Lower lobe of right lung (tissue), 2 donors: ENCODE measurements around the gene SMAD7. TPM values are rescaled to one million over a fixed set of nuclear protein-coding genes. Genes with fewer than 3 reads are reported as not detected.
A peak's percentile ranks its signal among the peaks of the same experiment; 100 is the strongest.

Experiments
- ATAC-seq, 2 donors: fragments of 200-7000 bp; cut with Tn5 transposase; one replicate each; pipeline ENCODE4 v1.9.1; 2020 to 2022; ENCODE audit warnings: mild to moderate bottlenecking in 2 of 2, moderate library complexity in 2 of 2
- DNase-seq: peaks from one replicate; pipeline ENCODE4 v3.0.0-alpha.2; 2020
- H3K27ac ChIP-seq: fragments of 200-600 bp; one replicate; pipeline ENCODE4 v1.8.0; 2022
- H3K27me3 ChIP-seq: fragments of 200-600 bp; one replicate; pipeline ENCODE4 v1.8.0; 2022; ENCODE audit warnings: low read depth
- H3K36me3 ChIP-seq: fragments of 200-600 bp; one replicate; pipeline ENCODE4 v1.8.0; 2022; ENCODE audit warnings: mild to moderate bottlenecking
- H3K4me1 ChIP-seq: fragments of 200-600 bp; one replicate; pipeline ENCODE4 v1.8.0; 2022
- H3K4me3 ChIP-seq: fragments of 200-600 bp; one replicate; pipeline ENCODE4 v1.8.0; 2022; ENCODE audit warnings: mild to moderate bottlenecking
- H3K9me3 ChIP-seq: fragments of 200-600 bp; one replicate; pipeline ENCODE4 v1.8.0; 2022
- CTCF ChIP-seq: fragments of 200-600 bp; IDR thresholded peaks from one replicate; pipeline ENCODE4 v1.8.0; 2022; ENCODE audit warnings: antibody characterized with exemption, mild to moderate bottlenecking
- intact Hi-C: fragments of 100-400 bp; cut with DNase I; formaldehyde crosslinking; loops from one replicate; pipeline ENCODE4 v1.11.0; 2022
- total RNA-seq: library from RNA; stranded (reverse); fragmentation: NEBNext Ultra II Directional; extraction: Animal tissue kit (Norgen Biotek cat#: 25700); gene quantifications from one replicate; pipeline ENCODE4 v1.2.1, GENCODE V29; 2021
- donor health status: DM: no; HTN: yes; CAD: no; lungs with severe emphysema.

SMAD7 gene
- total RNA-seq, 1 donor from 2014 or later: 63.4 TPM

- TF ChIP-seq CTCF: no peak
- intact Hi-C loops: no loop called here
- Histone ChIP-seq H3K9me3 (no peaks in the 10 kb centered on the region), H3K4me3 (no peak overlapping the region), H3K27ac (no peak overlapping the region), H3K4me1 (peaks cover 23% of the 10 kb centered on the region), H3K36me3 (no peaks in the 10 kb centered on the region), H3K27me3 (no peaks in the 10 kb centered on the region)
- DNase-seq: no peak
- ATAC-seq: no peak
These were observed 45.8 kb downstream of the SMAD7 start for GRCh38 chr18:48904847-48905394.

- intact Hi-C loops: no loop called here
- no peak for TF ChIP-seq CTCF
- no peak for ATAC-seq
- no peaks in the 10 kb centered on the region for H3K36me3 ChIP-seq
- no peak overlapping the region for H3K27ac ChIP-seq
- peaks cover 23% of the 10 kb centered on the region for H3K4me1 ChIP-seq
- no peaks in the 10 kb centered on the region for H3K27me3 ChIP-seq
- no peak overlapping the region for H3K4me3 ChIP-seq
- DNase-seq: no peak
- no peaks in the 10 kb centered on the region for H3K9me3 ChIP-seq
These were observed 46.7 kb downstream of the SMAD7 start for GRCh38 chr18:48904091-48904490.

GRCh38 chr18:48902856-48903601 lies 47.7 kb downstream of the SMAD7 start:
- intact Hi-C loops: no loop called here
- ATAC-seq (peak; percentile 3 to 65), DNase-seq (no peak)
- H3K4me3 ChIP-seq: no peak overlapping the region
- H3K27ac ChIP-seq: peak overlapping the region; percentile 80
- H3K36me3 ChIP-seq: no peaks in the 10 kb centered on the region
- H3K4me1 ChIP-seq: peaks cover 30% of the 10 kb centered on the region
- no peak for TF ChIP-seq CTCF
- no peaks in the 10 kb centered on the region for H3K27me3 ChIP-seq
- H3K9me3 ChIP-seq: no peaks in the 10 kb centered on the region

DNA sequence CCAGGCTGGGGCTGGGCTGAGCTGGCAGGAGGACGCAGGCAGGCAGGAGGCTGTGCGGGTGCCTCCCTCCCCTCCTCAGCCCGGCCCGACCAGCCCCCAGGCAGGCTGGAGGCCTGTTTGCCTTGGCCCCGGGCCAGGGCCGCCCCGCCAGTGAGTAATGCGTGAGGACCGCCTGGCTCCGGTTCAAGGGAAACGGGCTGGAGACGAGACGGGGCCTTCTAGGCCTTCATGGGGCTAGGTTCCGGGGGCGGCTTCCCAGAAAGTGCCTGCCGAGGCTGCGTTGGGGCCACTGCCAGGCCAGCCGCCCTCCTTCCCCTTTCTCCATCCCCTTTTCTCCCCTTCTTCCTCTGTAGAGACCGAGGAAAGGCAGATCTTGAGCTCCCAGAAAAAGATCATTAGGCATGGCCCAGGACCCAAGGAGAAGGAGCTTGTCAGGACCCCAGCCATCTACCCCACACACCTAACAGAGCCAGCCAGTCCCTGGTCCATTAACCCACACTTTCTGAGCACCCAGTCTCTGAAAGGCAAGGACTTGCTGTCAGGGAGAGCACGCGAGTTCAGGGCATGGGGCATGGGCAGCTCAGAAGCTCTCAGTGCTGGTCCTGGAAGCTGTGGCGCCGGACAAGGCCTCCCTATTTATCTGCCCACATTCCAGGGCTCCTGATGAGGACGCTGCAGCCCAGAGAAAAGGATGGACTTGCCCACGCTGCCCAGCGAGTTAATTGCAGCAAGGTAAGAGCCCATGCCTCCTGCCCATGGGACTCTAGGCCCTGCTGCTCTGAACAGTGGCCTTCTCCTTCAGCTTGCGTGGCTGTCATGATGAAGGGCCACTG lies 48.5 kb downstream of the SMAD7 start:
- peak; percentile 90 to 95 for ATAC-seq
- Histone ChIP-seq H3K4me3 (no peak overlapping the region), H3K4me1 (peaks cover 38% of the 10 kb centered on the region), H3K36me3 (no peaks in the 10 kb centered on the region), H3K9me3 (no peaks in the 10 kb centered on the region), H3K27me3 (no peaks in the 10 kb centered on the region), H3K27ac (peak overlapping the region; percentile 80)
- no peak for TF ChIP-seq CTCF
- DNase-seq: peak; percentile 89
- intact Hi-C loops: no loop called here

DNA sequence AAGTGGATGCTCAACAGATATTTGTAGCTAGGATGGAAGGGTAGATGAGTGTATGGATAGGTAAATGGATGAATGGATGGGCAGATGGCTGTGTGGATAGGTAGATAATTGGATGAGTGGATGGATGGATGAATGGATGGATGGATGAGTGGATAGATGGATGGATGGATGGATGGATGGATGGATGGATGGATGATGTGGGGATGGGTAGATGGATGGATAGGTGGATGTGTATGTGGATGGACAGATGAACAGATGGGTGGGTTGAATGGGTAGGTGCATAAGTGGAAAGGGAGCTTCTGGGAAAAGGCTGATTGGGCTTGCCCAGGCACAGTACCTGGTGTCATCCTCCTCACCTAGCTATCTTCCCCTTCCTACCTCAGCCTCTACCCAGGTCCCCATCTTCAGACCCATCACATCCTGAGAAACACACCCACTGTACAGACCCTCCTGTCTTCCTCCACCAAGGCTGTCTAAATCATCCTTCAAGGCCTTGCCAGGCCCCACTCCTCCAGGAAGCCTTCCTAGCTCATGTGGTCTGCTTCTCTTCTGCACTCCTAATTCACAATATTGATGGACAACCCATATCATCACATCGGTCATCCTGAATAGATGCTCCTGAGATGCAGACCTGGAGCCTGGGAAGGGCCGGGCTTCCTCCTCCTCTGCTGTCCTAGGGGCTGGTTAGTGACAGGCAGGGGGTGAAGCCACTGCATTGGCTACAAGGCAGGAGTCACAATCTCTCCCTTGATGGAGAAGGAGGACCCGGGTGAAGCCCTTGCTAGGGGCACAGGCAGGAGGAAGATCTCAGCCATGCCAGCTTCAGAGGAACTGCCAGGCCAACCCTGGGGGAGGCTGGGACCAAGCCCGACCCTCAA lies 49.4 kb downstream of the SMAD7 start:
- no peak for TF ChIP-seq CTCF
- no peaks in the 10 kb centered on the region for H3K27me3 ChIP-seq
- intact Hi-C loops: no loop called here
- no peaks in the 10 kb centered on the region for H3K9me3 ChIP-seq
- peaks cover 46% of the 10 kb centered on the region for H3K4me1 ChIP-seq
- DNase-seq: no peak
- H3K36me3 ChIP-seq: no peaks in the 10 kb centered on the region
- peak overlapping the region; percentile 80 for H3K27ac ChIP-seq
- ATAC-seq: no peak
- H3K4me3 ChIP-seq: no peak overlapping the region
